ENCODE results near the gene DSCAM. TPM values are rescaled to one million over a fixed set of nuclear protein-coding genes. Genes with fewer than 3 reads are reported as not detected.

Gene DSCAM
- total RNA-seq, 2 donors from 2014 or later, result 18.5 to 25.5 TPM

- no peaks in the 10 kb centered on the region for H3K9me3 ChIP-seq (ENCODE audit: control insufficient read depth, low read length)
- TF ChIP-seq CTCF (conservative IDR thresholded peaks at IDR 0.05), result no peak
- no peaks in the 10 kb centered on the region for H3K27me3 Mint-ChIP-seq (ENCODE audit: insufficient read depth)
- peaks cover 54% of the 10 kb centered on the region for H3K36me3 ChIP-seq (ENCODE audit: control insufficient read depth, insufficient read depth, low read length)
- 91 to 100% methylated on average over 1 of the region's 1 CpG for WGBS, 2 experiments (ENCODE audit: insufficient coverage in 1 of 2, insufficient read length in 1 of 2)
- H3K9ac ChIP-seq (ENCODE audit: extremely low read depth, low read length, poor library complexity, severe bottlenecking), result no peak overlapping the region
- H3K27ac Mint-ChIP-seq, result no peak overlapping the region
- peaks cover 4% of the 10 kb centered on the region for H3K4me1 ChIP-seq (ENCODE audit: control insufficient read depth, insufficient read depth, low read length)
- H3K9me3 Mint-ChIP-seq, result no peaks in the 10 kb centered on the region
- no peak overlapping the region for H3K4me3 Mint-ChIP-seq
- no peak overlapping the region for H3K4me3 ChIP-seq (ENCODE audit: low read length)
- peaks cover 8% of the 10 kb centered on the region for H3K4me1 Mint-ChIP-seq
- no peak for DNase-seq
- H3K27me3 ChIP-seq (ENCODE audit: control insufficient read depth, insufficient read depth, low read length, poor library complexity, severe bottlenecking), result no peaks in the 10 kb centered on the region
- no peak overlapping the region for H3K27ac ChIP-seq (ENCODE audit: low read depth, low read length)
- peaks cover 50% of the 10 kb centered on the region for H3K36me3 Mint-ChIP-seq (ENCODE audit: low read depth)
Observed at GRCh38 chr21:40534886-40535285, 312.1 kb downstream of the DSCAM start.

GRCh38 chr21:40531431-40532110, 315.4 kb downstream of the DSCAM start:
- no peak overlapping the region for H3K9ac ChIP-seq (ENCODE audit: extremely low read depth, low read length, poor library complexity, severe bottlenecking)
- no peak overlapping the region for H3K27ac Mint-ChIP-seq
- H3K4me3 ChIP-seq (ENCODE audit: low read length), result no peak overlapping the region
- peaks cover 48% of the 10 kb centered on the region for H3K36me3 Mint-ChIP-seq (ENCODE audit: low read depth)
- H3K9me3 ChIP-seq (ENCODE audit: control insufficient read depth, low read length), result peaks cover 14% of the 10 kb centered on the region
- DNase-seq, result no peak
- H3K27ac ChIP-seq (ENCODE audit: low read depth, low read length), result no peak overlapping the region
- 83 to 92% methylated on average over 1 to 4 of the region's 4 CpGs for WGBS, 2 experiments (ENCODE audit: insufficient coverage in 1 of 2, insufficient read length in 1 of 2)
- no peak overlapping the region for H3K4me3 Mint-ChIP-seq
- H3K4me1 Mint-ChIP-seq, result peaks cover 8% of the 10 kb centered on the region
- H3K27me3 ChIP-seq (ENCODE audit: control insufficient read depth, insufficient read depth, low read length, poor library complexity, severe bottlenecking), result no peaks in the 10 kb centered on the region
- H3K4me1 ChIP-seq (ENCODE audit: control insufficient read depth, insufficient read depth, low read length), result peaks cover 4% of the 10 kb centered on the region
- peaks cover 5% of the 10 kb centered on the region for H3K9me3 Mint-ChIP-seq
- TF ChIP-seq CTCF (conservative IDR thresholded peaks at IDR 0.05), result no peak
- no peaks in the 10 kb centered on the region for H3K27me3 Mint-ChIP-seq (ENCODE audit: insufficient read depth)
- H3K36me3 ChIP-seq (ENCODE audit: control insufficient read depth, insufficient read depth, low read length), result peaks cover 62% of the 10 kb centered on the region

- peaks cover 5% of the 10 kb centered on the region for H3K9me3 Mint-ChIP-seq
- H3K27me3 Mint-ChIP-seq (ENCODE audit: insufficient read depth), result no peaks in the 10 kb centered on the region
- H3K36me3 Mint-ChIP-seq (ENCODE audit: low read depth), result peaks cover 46% of the 10 kb centered on the region
- H3K4me1 Mint-ChIP-seq, result peaks cover 13% of the 10 kb centered on the region
- H3K4me3 Mint-ChIP-seq, result no peak overlapping the region
- Histone ChIP-seq H3K36me3 (ENCODE audit: control insufficient read depth, insufficient read depth, low read length) (peaks cover 62% of the 10 kb centered on the region), H3K4me3 (ENCODE audit: low read length) (no peak overlapping the region), H3K9me3 (ENCODE audit: control insufficient read depth, low read length) (peaks cover 14% of the 10 kb centered on the region), H3K27ac (ENCODE audit: low read depth, low read length) (no peak overlapping the region), H3K9ac (ENCODE audit: extremely low read depth, low read length, poor library complexity, severe bottlenecking) (no peak overlapping the region), H3K4me1 (ENCODE audit: control insufficient read depth, insufficient read depth, low read length) (peaks cover 4% of the 10 kb centered on the region), H3K27me3 (ENCODE audit: control insufficient read depth, insufficient read depth, low read length, poor library complexity, severe bottlenecking) (no peaks in the 10 kb centered on the region)
- no peak for DNase-seq
- WGBS, 2 experiments (ENCODE audit: insufficient coverage in 1 of 2, insufficient read length in 1 of 2), result 93 to 94% methylated on average over 8 to 10 of the region's 10 CpGs
- no peak for TF ChIP-seq CTCF (conservative IDR thresholded peaks at IDR 0.05)
- H3K27ac Mint-ChIP-seq, result no peak overlapping the region
Observed at GRCh38 chr21:40531016-40531415, 315.9 kb downstream of the DSCAM start.

Measured in endodermal cell (in vitro differentiated cells).